Raji (cell line): ENCODE data around the gene HMGCR.

Source experiments
- POLR2A ChIP-seq: IDR thresholded peaks from 2 replicates; pipeline ENCODE4 v1.6.1; 2011; ENCODE audit warnings: low read depth, low read length, control low read depth; ENCODE audit not compliant: insufficient read depth

The HMGCR gene

DNA sequence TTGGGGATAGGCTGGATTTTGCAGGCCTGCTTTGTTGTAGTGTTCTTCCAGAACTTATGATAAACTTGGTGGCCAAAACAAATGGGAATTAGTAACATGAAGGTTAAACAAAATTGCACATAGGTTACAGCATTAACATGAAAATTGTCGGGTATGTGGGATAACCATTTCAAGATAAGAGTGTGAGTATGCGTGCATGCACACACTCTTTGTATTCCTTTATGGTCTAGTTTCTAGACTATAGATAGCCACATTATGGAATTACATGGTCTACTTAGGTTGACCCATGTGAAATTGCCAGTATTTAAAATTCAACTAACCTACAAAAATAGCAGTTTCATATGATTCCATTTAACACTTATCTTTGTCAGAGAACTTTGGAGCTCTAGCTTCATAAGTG is 1.4 kb downstream of the HMGCR start:
- TF ChIP-seq POLR2A, result no peak

DNA sequence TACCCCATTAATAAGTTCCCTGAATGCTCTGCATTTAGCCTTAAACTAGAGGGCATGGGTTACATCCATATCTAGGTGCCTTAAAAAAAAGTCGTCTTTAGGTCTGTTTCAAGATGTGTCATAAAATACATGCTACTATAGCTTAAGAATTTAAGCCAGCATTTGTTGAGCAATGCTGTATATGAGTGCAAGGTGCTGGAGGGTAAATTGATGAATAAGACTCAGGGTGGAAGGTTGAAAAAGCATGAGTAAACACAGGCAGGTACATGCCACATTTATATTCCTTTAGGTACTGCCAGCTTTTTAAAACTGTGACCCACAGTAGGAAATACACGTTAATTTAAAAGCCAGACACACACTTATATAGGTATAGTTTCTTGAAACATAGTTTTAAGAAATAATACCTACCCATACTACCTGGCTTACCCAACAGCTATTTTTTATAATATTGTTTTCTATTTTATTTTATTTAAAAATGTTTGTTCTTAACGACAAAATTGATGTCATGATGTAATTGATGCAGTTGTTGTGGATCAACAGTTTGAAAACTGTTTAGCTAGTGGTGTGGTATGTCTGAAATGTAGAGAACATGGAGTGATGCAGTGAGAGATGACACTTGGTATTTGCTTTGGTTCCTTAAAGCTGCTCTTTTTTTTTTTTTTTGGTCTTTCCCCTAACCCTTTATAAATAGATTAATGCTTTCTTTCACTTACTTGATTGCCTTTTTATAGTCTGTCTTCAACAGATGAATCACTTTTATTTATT is 3.9 kb downstream of the HMGCR start:
- TF ChIP-seq POLR2A, result no peak

GRCh38 chr5:75341934-75342333 is 4.9 kb downstream of the HMGCR start:
- TF ChIP-seq POLR2A, result no peak

DNA sequence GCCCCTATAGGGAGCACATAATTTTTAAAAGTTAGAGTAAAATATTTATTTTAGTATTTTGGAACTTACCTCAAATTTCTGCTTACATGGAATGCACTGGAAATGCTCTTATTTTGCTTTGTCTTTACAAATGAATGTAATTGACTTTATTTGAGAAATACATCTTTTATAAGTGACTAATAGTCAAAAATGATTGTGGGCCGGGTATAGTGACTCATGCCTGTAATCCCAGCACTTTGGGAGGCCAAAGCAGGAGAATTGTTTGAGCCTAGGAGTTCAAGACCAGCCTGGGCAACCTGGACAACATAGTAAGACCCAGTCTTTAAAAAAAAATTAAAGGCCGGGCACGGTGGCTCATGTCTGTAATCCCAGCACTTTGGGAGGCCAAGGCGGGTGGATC is 5.8 kb downstream of the HMGCR start:
- no peak for TF ChIP-seq POLR2A

DNA sequence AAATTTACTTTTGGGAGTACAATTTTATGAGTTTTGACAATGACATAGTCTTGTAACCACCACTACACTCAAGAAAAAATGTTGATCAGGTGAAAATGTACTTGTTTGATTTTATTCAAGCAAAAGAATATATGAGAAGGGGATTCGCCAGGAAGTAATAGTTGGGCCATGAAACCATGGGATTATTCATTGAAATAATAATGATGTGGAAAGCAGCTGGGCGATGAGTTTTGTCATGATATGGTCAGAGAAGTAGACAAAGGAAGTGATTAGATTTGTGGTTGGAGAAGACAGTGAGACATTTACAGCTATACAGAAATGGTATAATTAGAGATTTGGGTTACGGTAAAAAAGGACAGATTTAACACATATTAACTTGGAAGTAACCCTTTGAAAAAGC is 11.2 kb downstream of the HMGCR start:
- no peak for TF ChIP-seq POLR2A

DNA sequence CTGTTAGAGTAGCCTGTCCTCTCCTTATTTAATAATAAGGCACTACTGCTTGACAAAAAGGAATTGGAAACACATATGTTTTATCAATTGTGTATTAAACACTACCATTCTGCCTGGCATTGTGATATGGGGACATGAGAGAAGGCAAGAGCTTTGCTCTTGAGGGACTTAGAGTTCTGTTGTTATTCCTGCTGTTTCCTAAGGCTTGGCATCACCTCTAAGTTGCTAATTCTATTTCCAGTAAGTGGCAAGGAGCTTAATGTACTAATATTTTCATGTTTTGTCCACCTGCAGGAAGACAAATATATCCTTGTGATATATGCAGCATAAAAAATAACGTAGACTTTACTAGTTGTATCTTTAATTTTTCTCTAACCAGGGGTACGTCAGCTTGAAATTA is 12.6 kb downstream of the HMGCR start:
- TF ChIP-seq POLR2A, result no peak

DNA sequence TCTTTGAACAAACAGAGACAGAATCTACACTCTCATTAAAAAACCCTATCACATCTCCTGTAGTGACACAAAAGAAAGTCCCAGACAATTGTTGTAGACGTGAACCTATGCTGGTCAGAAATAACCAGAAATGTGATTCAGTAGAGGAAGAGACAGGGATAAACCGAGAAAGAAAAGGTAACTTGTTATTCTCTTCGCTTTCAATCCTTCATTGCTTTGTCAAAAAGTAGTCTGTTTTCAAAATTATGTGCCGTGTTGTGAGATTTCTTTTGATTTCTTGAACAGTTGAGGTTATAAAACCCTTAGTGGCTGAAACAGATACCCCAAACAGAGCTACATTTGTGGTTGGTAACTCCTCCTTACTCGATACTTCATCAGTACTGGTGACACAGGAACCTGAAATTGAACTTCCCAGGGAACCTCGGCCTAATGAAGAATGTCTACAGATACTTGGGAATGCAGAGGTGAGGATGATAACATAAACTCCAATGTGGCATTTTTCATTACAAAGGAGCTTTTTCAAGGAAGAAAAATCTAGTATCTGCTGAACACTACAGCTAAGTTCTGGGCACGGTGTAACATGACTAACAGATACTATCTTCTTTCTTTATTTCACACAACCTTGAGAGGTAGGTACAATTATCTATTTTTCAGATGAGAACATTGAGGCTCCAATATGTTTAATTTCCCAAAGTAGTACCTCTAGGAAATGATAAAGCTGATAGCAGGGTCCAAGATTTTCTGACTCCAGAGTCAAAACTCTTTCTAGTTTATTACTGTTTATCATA is 14.3 kb downstream of the HMGCR start:
- no peak for TF ChIP-seq POLR2A

DNA sequence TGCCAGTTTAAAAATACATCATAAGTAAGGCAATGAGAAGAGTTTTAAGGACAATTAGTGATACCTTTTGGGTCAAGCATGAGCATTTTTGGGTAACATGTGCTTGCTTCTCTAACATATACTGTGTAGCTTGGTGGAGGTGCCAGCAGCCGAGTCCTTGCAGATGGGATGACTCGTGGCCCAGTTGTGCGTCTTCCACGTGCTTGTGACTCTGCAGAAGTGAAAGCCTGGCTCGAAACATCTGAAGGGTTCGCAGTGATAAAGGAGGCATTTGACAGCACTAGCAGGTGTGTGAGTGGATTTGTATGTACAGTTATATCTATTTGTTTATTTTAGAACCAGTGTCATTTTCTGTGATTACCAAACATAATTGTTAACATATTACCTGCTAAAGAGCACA is 18.2 kb downstream of the HMGCR start:
- TF ChIP-seq POLR2A, result no peak

DNA sequence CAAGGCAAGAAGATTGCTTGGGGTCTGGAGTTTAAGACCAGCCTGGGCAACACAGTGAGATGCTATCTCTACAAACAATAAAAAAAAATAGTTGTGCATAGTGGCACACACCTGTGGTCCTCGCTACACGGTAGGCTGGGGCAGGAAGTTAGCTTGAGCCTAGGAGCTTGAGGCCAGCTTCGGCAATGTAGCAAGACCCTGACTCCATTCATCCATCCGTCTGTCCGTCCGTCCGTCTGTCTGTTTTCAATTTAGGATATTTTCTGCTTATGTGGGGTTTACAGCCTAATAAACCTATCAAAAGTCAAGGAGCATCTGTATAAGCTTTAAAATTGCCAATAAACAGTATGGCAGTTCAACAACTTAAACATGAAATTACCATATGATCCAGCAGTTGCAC is 19.7 kb downstream of the HMGCR start:
- no peak for TF ChIP-seq POLR2A

DNA sequence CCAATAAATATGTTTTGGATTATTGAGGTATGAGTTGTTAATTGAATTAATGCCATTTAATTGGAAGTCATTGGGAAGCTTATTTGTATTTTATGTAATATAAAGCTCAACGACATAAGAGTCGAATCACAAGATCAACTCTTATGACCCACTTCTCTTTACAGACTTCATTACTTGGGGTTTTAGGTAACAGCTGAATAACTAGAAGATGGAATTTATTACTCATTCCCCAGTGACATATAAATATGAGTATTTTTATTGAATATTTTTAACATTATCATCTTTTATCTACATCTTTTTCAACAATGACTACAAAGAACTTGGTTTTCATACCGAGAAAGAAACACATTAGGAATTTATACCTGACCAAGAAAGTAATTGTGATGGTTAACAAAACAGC is 21.1 kb downstream of the HMGCR start:
- no peak for TF ChIP-seq POLR2A

DNA sequence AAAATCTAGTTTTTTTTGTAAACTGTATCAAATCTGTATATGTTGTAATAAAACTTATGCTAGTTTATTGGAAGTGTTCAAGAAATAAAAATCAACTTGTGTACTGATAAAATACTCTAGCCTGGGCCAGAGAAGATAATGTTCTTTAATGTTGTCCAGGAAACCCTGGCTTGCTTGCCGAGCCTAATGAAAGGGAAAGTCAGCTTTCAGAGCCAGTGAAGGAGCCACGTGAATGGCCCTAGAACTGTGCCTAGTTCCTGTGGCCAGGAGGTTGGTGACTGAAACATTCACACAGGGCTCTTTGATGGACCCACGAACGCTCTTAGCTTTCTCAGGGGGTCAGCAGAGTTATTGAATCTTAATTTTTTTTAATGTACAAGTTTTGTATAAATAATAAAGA is 24.3 kb downstream of the HMGCR start:
- TF ChIP-seq POLR2A, result no peak

DNA sequence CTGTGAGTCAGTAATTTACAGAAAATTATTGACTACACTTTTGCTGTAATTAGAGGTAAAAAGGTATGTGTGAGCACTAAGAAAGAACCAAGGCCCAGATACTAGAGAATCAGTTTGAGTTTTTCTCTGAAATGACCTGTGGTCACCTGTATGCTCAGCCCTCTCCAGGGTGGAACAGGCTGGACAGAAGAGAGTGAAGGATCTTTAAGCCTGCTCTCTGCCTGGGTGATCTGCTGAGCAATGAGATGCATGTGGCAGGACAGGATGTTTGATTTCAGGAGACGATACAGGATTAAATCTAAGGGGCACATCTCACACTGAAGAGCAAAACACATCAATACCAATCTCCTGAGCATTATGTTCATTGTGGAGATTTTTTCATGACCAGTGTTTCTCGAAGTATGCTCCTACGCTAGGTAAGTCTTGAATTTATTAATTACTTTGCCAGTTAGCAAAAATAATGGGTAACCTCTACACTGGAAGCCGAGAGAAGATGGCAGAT is 25.5 kb downstream of the HMGCR start:
- TF ChIP-seq POLR2A, result no peak

- TF ChIP-seq POLR2A, result no peak
These were observed 26.1 kb downstream of the HMGCR start for GRCh38 chr5:75363111-75363510.

DNA sequence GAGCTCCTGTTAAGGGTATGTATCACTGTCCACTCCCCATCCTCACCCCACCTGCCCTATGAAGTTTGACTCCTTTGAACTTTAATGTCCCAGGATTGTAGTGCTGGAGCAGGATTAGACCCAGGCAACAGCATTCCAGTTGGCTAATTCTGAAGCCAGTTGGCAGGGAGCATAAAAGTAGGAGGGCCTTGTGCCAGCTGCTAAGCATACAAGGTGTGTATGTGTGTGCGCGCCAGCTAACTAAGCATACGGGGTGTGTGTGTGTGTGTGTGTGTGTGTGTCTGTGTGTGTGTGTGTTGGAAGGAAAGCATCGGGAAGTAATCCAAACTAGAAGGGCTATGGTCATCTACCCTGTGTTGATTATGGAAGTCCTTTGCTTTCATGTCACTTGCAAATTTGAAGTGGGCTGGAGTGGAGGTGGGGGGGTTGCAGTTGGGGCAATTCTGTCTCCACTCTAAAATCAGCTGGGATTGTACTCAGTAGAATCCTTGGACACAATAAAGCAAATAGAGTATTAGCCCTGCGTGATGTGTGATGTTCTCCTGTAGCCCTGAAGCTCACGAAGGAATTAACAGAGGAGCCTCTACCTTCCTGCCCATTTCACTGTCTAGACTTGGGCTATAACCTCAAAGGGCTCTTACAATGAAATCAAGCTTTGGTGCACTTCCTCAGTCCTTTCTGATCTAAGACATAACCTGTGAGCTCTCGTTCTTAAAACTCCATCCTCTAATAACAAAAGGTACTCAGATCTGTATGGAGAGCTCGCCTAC is 26.9 kb downstream of the HMGCR start:
- TF ChIP-seq POLR2A, result no peak

- TF ChIP-seq POLR2A, result no peak
These were observed 27.7 kb downstream of the HMGCR start for GRCh38 chr5:75364571-75365280.
